HG03521 (cell line): ENCODE data around the gene ADAM10.
"Not testable (repeated sequence)": the region's sequence is repeated elsewhere in the genome, so short reads cannot be mapped to it uniquely, and the experiment has no call there.

Source experiments
- ATAC-seq: cut with Tn5 transposase; IDR thresholded peaks from one replicate; pipeline ENCODE4 v1.9.1; 2021; ENCODE audit warnings: mild to moderate bottlenecking, moderate library complexity; ENCODE audit not compliant: unreplicated experiment

The ADAM10 gene

DNA sequence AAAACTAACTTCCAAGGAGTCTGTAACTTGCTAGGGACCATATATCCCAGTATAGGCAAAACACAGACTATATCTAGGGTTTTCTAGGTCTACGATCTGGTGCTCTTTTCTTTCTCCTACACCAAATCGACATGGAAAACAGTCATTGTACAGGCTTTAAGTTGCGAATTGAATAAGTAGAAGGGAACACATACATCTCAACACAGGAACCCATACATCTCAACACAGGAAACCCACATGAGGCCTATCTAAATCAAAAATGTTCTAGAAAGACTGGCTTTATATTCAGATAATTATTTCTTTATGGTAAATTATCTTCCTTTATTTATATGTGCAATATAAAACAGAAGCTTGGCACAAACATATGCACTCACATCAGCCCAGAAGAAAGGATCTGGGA lies 126.6 kb downstream of the ADAM10 start:
- no peak for ATAC-seq

DNA sequence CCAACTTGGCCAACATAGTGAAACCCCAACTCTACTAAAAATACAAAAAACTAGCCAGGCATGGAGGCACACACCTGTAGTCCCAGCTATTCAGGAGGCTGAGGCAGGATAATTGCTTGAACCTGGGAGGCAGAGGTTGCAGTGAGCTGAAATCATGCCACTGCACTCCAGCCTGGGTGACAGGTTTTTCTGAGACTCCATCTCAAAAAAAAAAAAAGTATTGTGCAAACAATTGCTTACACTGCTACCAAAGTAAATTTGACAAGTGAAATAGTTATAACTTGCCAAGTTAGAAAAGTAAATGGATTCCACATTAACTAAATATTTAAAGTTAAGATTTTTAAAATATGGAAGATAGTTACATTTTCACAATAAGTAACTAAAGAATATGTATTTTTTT lies 129.2 kb downstream of the ADAM10 start:
- not testable (repeated sequence) for ATAC-seq

DNA sequence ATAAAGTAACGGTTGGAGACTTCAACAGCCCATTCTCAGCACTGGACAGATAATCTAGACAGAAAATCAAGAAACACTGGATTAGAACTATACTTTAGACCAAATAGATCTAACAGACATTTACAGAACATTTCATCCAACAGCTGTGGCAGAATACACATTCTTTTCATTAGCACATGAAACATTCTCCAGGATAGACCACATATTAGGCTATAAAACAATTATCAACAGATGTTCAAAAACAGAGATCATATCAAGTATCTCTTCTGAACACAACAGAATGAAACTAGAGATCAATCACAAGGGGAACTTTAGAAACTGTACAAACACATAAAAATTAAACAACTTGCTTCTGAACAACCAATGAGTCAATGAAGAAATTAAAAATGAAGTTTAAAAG lies 133.3 kb downstream of the ADAM10 start:
- no peak for ATAC-seq

DNA sequence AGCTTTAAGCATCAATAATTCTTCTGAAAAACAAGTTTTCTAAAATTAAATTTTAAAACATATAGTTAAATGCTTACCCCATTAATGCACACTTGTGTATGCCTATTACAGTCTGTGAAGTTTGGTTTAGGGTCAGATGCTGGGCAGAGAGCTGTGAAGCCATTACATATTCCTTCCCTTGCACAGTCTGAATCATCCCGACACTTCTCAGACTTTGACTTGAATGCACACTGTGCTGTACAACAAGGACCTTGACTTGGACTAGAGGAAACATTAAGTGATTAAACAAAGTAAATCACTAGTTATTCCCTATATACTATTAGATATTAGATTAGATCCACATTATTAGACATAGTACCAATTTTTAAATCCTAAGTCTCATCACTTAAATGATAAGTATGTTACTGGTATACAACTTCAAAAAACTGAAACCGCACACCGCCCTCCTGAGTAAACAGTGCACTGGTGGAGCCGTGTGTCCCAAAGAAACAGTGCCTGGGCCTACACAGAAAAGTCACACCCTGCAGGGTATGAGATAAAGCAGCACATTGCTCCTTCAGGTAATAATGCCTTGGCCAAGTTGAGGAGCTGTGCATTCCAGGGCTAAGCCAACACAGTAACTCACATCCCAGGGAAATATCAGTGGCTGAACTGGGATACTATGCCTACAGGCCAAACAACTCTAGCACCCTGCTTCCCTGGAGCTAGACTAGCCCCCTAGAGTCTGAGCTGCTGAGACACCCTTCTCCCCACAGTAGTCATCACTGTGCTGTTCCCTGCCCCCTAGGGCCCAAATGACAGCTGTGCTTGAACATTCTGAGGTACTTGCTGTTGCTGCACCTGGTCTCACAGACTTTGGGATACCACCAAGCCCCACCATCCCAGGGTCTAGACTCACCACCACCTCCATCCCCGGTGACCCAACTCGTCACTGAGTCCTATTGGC lies 137.5 kb downstream of the ADAM10 start:
- ATAC-seq, result no peak

DNA sequence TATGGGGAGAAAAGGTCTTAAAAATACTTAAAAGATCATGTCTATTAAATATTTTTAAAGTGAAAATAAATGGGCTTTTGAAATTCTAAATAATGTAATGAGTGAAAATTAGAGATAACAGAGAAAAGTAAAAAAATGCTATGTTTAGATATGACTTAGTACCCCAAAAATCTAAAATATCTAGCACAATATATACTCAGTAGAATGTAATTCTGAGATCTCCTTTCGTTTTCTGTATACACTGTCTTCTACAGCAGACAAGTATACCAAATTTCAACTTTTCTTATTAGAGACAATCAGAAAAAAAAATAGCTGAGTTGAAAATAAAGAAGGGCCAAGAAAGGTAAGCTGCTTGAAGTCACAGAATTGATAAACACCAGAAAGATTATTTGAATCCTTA lies 140.8 kb downstream of the ADAM10 start:
- ATAC-seq, result no peak

DNA sequence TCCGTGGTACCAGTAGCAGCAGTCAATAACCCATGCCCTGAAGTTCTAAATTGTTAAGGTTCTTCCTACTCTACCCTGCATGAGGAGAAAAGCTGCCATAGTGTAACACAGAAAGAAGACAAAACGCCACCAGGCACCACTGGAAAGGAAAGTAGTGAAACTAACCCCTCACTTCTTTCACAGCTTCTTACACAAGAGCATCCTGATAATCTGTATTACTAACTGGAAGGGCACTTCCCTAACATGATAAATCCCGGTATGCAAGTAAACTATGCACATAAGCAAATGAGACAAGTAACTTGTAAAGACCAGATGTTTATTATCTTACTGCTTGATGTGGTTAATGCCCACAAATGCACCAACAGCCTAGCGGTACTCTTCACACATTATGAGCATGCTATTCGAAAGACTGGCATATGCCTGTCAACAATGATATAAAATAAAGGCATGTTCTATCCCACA lies 141.3 kb downstream of the ADAM10 start:
- ATAC-seq, result no peak

DNA sequence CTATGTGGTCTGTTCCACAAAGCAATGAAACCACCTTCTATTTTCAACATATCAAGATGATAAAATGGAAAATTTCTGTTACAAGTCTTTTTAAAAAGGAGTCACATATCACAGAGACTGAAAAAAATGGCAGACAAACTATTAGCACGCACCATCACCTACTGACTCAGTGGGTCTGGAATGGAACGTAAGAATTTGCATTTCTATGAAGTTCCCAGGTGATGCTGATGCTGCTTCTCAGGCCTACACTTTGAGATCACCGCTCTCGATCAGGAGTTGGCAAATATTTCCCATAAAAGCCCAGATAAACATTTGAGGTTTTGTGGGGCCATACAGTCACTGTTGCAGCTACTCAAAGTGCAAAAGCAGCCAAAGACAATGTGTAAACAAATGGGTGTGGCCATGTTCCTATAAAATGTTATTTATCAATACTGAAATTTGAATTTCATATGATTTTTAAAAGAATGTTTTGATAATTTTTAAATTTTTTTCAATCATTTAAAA lies 142.9 kb downstream of the ADAM10 start:
- no peak for ATAC-seq

DNA sequence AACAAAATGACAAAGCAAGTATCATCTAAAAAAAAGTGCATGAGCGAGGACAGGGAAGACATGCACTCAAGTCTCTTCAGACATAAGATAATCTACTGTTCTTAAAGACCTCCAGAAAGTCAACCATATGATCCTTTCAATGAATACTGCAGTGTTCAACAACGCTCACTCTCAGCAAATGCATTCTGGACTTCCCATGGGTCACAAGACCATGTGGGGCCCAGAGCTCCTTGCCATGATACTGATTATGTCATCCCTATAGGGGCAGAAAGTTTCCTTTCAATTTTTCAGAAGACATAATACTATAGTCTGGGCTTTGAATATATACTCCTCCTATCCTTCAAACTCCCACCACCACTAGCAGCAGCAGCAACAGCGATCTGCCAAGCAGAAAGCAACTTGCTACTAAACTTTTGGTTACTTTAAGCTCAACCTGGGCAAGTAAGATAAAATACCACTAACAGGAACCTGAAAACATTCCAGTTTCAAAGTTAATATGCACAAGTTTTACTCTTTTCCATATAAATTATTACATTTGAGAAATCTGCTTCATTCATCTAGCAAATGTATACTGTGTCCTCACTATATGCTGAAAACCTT lies 143.5 kb downstream of the ADAM10 start:
- no peak for ATAC-seq

DNA sequence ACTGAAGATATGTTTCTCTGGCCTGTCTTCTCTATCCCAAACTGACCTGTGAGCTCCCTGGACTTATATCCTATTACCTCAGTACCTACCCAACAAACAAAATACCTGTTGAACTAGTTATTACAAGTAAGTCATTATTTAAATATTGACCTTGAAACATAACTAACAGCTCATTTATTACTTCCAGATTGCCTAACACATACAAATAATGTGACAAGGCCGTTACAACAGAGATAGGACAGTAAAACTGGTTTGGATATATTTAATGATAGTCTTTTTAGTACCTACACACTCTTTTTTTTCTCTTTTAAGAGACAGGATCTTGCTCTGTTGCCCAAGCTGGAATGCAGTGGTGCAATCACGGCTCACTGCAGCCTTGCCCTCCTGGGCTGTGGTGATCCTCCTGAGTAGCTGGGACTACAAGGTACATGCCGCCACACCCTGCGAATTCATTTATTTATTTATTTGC lies 145.0 kb downstream of the ADAM10 start:
- no peak for ATAC-seq

DNA sequence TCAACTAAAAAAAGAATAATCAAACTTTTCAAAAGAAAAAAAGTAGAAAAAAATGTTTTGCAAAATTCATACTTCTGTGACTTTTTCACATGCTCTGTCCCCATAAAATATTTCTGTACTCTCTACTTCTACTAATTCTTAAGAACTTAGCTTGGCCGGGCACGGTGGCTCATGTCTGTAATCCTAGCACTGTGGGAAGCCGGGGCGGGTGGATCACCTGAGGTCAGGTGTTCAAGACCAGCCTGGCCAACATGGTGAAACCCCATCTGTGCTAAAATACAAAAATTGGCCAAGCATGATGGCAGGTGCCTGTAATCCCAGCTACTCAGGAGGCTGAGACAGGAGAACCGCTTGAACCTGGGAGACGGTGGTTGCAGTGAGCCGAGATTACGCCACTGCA lies 145.6 kb downstream of the ADAM10 start:
- not testable (repeated sequence) for ATAC-seq

DNA sequence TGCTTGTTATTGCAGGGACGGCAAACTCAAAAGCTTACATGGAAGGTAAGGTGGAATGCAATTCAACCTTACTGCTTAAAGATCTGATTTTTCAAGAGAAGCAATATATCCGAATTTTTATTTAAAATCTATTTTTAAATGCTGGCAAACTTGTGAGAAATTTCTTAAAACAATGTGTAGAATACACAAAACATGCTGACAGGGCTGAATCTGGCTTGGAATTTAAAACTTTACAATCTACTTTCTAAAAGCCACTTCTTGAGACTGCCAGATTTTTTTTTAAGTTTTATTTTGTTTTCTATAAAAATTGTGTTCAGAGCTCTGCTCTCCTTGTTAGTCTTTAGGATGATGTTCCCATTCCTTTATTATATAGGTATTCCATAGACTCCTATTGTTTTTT lies 146.7 kb downstream of the ADAM10 start:
- ATAC-seq, result no peak

DNA sequence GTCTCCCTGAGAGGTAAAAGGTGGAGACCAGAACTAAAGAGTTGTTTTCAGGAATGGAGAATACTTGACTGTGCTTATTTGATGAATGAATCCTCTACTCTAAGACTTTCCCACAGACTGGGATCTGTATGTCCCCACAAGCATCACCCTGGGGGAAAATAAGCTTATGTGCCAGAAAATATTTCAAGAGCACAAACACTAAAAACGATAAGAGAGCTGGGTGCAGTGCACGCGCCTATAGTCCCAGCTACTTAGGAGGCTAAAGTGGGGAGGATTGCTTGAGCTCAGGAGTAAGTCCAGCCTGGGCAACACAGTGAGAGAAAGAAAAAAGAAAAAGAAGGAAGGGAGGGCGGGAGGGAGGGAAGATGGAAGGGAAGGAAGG lies 150.7 kb downstream of the ADAM10 start:
- ATAC-seq, result no peak

DNA sequence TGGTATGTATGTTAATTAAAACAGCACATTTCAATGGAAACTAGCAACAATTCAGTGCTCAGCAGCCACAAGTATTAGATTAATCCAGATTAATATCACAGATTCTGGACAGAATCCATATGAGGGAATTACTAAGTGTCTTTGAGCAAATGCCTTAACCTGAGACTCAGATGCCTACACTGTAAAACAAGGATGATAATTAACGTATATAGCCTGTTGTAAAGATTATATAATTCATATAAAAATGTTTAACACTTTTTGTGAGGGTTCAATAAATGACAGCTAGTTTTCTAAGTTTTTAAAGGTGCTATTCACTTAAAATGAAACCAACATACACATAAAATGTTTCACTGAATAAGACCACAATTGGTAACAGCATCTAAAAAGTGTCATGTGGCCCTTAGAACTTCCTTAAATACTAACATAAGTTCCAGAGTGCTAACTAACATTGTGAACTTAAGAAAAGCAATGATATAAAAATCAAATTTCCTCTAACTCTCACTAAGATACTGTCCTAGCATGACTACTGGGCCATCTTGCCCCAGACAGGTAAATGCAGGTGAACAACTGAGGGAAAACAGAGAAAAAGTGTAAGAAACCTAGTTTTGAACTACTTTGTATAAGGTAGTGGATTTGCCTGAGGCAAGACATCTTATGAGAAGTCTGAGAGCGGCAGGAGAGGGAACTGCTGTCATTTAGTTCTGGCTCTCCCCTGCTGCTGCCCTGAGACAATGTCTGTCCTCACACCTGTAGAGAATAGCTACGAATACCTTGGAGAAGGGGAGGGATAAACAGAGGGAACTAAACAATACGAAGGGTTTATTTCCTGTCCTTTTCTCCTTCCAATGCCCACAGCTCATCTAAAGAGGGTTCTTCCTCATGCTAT lies 151.3 kb downstream of the ADAM10 start:
- no peak for ATAC-seq

DNA sequence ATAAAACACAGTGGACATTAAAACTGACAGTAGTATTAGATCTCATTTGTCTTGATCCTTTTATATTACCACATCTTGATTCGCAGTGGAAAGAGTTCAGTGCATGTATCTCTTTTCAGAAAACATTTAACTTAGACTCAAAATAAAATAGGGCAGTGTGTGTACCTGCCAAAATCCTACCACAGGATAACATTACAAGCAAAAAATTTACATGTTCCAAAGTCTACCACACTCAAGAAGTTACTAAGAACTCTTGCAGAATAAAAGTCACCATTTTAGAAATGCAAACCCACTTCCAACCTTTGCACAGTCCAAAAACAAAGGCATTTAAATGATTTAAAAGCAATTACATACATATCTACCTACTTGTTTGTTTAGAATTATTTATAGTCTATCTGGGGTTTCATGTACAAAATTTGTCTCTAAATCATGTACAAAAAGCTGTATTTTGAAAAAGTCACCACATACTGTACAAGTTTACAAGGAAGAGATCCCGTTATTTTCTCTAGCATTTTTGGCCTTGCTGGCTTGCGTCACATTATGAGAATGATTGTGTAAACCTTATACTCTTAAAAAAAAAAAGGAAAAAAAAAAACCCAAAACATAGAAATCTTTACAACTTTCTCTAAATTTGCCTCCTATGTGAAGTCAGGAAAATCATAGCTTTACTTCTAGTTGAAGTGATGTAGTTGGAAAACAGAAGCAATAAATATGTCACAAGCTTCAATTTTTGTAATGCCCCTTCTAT lies 153.8 kb downstream of the ADAM10 start:
- no peak for ATAC-seq

DNA sequence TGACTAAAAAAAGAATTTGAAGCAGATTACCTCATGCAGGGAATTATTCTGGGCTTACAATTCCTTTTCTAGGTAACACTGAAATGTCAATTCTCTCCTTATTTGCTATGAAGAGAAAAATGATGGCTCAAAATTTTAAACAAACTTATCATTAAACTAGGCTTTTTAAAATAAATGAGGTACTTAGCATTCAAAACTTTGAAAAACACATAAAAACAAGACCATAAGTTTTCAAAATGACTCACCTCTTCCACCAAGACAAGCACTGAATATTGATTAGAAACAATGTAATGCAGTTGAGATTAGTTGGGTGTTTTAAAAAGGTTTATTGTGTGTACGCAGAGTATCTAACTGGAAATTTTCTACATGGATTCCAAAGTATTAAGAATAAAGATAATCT lies 154.6 kb downstream of the ADAM10 start:
- ATAC-seq, result no peak

DNA sequence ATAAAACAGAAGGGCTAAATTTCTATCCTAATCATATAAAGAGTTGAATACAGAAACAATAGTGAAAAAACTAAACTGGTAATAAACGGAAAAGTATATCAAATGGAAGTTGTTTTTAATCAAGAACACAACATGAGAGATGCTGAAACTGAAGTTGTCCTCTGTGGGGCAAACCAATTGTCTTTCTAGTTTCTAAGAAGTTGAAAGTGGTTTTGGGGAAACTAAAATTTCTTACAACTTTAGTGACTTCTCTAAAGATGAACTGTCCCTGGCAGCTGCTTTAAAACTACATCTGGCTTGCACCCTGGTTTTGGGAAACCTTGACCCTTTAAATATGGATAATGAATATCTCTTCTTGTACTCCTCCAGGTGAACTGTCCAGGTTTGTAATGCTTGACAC lies 155.6 kb downstream of the ADAM10 start:
- ATAC-seq, result no peak

DNA sequence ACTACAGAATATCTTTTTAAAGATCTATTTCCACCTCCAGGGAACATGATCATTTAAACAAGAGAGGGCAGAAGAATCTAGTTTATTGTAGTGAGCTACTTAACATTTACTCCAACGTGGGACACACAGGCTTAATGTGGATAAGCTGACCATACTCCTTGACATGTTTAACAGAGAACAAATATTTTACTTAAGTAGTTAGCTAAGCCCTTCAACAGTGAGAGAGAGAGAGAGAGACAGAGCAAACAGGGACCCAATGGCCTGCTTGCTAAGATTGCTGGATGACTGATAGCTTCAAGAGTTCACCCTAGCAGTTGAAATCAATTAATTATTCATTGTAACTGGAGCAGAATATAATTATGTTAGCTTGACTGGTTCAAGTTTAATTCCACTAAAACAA lies 158.6 kb downstream of the ADAM10 start:
- no peak for ATAC-seq

DNA sequence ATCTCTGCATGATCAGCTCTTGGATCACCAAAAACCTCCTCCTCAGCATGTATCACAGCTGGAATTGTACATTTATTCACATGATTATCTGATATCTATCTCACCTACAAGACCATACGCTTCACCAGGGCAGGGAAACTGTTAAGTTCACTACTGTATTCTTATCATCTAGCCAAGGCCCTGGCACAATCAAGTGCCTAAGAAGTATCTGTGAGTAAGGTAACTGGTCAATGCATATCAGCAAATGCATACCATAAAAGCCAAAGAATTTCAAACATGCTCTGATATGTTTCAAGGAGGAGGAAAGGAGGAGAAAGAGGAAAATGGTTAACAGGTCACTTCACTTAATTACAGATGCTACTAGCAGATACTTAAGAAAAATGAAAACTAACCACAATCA lies 159.3 kb downstream of the ADAM10 start:
- no peak for ATAC-seq

DNA sequence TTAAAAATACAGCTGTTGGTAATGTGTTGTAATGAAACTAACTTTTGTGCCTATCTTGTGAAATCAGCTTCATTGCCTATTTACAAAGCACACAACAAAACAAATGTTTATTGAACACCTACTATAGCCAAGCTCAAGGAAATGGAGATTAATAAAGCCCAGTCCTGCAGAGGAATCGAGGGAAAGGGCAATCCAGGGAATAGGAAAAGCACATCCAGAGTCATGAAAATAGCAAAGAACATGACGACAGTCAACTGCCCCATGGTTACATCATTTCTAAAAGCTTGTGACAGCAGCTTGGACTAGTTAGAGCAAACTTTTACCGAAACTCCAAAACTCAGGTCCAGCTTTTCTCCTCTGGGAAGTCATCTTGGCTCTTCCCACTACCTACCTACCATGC lies 160.5 kb downstream of the ADAM10 start:
- no peak for ATAC-seq

DNA sequence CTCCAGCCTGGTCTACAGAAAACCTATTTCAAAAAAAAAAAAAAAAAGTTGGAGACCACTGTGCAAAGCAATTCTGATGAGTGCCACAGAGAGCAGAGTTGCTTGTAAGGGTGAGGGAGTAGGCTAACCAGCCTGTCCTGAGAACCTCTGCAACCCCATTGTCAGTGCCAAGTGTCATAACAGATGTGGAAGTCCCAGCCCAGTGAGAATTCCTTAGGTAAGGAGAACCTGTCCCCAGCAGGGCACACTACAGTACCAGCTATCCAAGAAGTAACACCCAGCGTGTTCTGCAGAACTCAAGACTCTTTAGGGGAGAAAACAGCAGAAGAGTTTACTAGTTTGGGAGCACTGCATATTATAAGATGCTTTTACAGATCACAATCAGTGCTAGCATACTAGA lies 161.4 kb downstream of the ADAM10 start:
- no peak for ATAC-seq
